GM18870 (cell line): ENCODE data around the gene BIN1.

Experiments
- ATAC-seq: cut with Tn5 transposase; IDR thresholded peaks from one replicate; pipeline ENCODE4 v1.9.1; 2021; ENCODE audit warnings: moderate library complexity; ENCODE audit not compliant: unreplicated experiment

Gene BIN1, protein sequence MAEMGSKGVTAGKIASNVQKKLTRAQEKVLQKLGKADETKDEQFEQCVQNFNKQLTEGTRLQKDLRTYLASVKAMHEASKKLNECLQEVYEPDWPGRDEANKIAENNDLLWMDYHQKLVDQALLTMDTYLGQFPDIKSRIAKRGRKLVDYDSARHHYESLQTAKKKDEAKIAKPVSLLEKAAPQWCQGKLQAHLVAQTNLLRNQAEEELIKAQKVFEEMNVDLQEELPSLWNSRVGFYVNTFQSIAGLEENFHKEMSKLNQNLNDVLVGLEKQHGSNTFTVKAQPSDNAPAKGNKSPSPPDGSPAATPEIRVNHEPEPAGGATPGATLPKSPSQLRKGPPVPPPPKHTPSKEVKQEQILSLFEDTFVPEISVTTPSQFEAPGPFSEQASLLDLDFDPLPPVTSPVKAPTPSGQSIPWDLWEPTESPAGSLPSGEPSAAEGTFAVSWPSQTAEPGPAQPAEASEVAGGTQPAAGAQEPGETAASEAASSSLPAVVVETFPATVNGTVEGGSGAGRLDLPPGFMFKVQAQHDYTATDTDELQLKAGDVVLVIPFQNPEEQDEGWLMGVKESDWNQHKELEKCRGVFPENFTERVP

DNA sequence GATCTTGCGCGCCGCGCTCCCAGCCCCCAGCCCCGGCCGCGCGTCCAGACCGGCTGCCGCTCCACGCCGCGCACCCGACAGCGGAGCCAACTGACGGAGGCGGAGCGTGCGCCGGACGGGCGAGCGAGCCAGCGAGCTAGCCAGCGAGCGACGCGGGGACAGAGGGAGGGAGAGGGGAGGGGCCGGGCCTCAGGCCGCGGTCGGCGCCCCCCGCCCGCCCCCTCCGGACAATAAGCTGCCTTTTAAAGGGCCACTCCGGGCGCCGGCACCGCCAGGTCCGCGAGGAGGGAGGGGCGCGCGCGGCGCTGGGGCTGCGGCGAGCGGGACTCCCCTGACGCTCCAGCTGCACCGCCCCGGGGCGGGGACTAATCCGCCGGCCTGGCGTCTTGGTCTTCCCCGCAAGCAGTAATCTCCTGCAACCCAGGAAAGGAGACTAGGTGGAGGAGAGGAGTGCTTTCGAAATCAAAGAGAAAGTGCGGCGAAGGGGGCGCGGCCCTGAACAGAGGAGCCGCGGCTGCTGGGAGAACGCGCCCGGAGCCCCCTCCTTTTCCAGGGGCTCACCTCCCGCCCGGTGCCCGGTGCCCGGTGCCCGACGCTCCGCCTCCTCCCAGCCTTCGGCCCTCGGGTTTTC, at the start of gene BIN1:
BIN1 (minus strand) TSS at position 164 of the 631 bp plus-strand sequence. CDS start 211 bp downstream, outside the sequence.
- peak; percentile 86 for ATAC-seq

DNA sequence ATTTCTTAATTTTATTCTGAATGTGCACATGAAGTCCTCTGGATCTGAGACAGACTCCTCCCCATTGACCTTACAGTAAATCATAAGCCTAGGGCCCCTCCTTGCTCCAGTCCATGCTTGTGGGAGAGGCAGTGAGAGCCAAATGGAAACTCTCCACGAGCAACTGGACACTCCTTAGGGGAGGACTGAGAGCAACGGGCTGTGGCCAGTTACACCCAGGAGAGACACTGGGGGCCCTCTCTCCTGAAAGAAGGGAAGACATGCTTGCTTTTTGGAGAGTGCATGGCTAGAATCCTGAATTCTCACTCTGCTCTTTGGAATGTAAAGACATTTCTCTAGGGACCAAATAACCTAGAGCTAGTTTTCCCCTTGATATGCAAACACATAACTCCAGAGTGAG, 49.0 kb upstream of the BIN1 start:
- ATAC-seq: no peak

DNA sequence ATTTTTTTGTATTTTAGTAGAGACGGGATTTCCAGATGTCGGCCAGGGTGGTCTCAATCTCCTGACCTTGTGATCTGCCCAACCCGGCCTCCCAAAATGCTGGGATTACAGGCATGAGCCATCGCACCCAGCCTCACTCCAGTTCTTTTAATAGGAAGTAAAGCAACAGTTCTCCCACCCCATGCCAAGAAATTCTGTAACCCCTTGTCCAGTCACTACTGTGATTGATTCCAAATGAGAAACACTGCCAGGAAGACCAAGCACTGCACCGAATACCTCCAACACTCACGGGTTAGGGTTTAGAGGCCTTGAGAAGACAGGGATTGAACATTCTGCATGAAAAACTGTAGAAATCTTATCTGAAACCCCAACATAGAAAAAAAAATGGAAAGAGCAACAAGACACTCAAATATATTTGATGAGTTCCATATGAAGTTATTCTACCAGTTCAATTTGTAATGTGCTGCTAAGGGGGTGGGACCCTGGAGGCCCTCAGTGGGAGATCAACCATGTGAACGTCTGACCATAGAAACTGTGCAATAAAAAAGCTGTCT, 48.2 kb upstream of the BIN1 start:
- no peak for ATAC-seq

DNA sequence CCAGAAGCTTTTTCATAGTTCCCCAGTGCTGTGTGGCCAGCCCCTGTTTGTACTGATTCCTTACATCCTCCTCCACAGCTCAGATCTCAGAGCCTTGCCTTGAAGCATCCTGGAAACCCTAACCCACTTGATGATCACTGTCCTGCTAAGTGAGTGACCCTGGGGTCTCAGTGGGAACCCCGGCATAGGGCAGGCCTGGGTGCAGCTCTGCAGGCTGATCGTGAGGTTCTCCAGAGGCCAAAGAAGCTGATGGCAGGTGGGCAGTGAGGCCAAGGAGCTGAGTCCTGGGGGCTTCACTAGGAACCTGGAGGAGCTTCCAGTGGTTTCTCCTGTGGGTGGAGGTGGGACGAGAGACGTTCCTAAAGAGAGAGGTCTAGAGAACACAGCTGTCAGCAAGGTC, 47.4 kb upstream of the BIN1 start:
- ATAC-seq: no peak

DNA sequence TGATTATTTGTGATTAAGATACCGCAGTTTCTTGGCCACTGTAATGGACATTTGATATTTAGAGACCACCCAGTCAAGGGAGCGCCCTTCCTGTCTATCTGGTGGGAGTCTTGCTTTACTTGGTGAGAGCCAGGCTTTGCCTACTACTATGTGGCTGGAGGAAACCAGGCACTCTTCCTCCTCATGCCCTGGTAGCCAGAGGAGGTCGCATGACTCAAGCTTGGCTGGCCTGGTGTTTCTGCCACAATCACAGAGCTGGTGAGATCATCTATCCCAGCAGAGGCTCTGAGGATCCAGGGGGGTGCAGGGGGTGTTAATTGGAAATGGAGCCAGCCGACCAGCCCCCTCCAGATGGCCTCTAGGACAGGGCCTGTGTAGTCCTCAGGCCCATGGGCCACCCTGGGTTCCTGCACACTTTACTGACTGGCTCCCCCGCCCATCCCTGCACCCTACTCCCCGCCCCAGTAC, 46.8 kb upstream of the BIN1 start:
- ATAC-seq: no peak

DNA sequence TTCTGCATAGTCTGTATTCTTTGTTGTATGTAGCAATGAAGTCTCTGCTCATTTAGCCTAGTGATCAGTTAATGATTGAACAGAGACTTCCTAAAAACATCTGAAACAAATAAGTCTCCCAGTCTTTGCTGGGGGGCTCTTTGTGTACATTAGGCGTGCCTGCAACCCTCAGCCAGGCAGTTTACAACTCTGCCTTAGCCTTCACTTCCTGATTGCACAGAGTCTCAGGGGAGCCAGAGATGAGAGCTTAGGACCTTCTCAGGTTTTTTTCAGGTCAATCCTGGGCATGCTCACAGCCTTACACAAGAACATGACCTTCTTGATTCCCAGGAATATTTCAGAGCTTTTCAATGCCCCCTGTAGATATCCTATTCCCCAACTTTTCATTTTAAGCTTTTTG, 44.0 kb upstream of the BIN1 start:
- ATAC-seq: no peak

DNA sequence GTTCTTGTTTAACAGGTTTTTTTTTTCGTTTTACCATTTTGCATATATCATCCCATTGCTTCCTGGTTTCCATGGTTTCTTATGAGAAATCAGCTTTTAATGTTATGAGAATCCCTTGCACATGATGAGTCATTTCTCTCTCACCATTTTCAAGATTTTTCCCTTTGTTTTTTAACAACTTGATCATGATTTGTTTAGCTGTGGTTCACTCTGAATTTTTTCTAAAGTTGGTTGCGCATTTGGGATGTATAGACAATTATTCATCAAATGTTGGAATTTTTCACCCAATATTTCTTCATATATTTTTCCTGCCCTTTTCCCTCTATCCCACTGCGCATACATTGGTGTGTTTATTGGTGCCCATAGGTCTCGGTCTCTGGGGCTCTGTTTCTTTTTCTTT, 42.4 kb upstream of the BIN1 start:
- ATAC-seq: no peak

DNA sequence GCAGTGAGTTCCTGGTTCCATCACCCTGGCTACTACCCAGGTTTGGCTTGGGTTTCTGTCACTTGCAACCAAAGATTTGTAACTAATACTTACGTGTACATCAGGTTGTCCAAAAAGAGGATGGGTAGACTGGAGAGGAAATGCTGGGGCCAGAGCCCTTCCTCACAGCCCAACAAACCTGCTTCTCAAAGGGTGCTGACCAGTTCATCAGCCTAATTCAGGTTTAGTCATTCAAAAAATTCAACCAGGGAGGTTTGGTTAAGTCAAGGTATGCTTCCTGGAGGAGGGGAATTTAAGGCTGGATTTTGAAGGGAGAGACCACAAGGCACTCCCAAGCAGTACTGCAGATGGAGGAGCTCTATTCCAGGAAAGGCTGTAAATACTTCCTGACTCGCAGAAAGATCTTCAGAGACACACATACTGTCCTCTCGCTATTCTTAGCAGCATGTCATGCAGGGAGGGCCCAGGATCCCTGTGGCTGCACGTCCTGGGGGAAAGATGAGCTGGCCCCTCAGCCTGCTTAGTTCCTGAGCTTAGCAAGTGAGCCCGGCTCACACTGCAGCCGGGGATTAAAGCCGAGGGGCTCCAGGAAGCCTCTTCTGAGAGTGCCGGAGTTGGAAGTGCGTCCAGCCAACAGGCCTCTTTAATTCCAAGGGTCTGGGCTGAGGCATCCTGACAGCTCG, 40.0 kb upstream of the BIN1 start:
- no peak for ATAC-seq

DNA sequence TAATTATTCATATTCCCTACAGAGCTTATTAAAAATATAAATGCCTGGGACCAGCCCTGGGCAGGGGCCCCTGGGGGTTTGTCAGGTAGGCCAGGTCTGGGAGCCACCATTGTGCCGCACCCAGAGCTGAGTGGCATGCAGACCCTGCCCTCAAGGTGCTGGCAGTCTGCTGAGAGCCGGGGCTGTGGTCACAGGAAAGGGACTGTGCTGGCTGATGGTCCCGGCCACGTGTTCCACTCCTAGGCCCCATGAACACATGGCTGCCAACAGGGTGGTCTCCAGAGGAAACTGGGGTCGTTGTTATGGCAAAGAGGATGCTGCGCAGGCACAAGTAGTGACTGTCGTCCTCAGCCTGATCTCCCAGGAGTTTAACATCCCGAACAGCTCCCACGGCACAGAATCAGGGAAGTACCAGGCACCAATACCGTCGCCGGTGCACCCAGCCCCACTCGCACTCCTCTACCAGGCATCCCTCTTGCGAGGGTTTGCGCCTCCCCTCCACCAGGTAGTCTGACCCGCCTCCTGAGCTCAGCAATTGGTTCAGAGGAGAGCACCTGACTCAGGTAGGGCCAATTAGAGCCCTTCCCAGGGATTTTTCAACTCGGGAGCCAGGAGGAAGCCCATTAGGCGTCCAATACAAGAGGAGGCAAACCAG, 39.2 kb upstream of the BIN1 start:
- ATAC-seq: no peak

DNA sequence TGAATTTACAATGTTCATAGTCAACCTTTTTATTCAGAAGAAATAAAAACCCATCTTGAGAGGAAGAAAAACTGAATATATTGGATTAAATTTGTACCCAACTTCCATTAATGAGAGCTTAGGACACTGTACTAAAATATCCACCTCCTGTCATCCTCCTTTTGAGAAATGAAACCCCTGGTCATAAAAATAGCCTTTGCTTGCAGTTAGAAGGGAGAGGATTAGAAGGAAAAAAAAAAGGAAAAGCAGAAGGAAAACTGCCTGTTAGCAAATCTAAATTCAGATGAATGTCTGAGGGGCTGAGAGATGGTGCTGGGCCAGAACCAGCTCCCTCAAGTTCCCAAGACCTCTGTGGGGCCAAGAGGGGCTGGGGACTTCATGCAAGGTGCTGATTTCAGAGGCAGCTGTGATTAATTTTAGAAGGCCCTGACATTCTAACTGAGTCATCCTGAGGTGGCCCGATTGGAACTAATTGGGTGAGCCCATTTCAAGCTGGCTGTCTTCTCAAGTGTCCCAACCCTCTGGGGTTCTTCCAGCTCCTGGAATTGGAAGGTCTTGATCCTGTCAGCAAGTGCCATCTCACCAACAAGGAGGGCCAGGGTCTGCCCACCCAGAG, 38.4 kb upstream of the BIN1 start:
- no peak for ATAC-seq

DNA sequence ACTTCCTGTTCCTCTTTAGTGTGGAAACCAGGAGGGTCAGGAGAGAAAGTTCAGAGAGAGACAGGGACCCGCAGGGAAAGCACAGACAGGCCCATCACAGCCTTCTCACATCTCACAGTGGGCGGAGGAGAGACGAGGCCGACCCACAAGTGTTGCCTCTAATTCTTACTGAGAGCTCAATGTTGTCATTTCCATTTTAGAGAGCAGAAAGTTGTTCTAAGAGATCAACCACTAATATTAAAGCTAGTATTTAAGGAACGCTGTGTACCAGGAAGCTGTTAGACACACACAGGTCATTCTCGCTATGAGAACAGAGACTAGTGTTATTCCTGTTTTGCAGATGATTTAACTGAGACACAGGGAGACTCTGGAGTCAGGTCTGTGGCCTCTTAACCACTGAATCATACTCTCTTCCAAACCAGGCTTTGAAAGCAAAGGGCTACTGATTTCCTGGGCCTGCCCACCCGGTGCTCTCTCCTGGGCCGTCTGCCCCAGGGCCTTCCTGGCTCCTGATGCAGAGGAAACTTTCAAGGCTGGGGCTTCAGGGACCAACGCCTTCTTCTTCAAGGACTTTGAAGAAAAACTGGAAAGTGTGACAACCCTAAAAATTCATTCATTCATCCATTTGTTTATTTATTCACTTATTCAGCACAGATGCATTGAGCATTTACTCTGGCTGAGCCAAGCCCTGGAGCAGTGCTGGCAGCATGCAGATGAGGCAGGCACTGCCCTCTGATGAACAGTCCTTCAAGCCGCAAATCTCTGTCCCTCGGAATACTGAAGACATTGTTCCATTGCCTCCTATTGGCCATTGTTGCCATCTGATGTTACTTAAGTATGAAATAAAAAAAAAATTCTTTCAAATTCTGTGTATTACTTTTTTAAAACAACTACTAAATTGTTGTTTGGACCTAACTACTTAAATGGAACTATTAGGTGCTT, 37.2 kb upstream of the BIN1 start:
- no peak for ATAC-seq

DNA sequence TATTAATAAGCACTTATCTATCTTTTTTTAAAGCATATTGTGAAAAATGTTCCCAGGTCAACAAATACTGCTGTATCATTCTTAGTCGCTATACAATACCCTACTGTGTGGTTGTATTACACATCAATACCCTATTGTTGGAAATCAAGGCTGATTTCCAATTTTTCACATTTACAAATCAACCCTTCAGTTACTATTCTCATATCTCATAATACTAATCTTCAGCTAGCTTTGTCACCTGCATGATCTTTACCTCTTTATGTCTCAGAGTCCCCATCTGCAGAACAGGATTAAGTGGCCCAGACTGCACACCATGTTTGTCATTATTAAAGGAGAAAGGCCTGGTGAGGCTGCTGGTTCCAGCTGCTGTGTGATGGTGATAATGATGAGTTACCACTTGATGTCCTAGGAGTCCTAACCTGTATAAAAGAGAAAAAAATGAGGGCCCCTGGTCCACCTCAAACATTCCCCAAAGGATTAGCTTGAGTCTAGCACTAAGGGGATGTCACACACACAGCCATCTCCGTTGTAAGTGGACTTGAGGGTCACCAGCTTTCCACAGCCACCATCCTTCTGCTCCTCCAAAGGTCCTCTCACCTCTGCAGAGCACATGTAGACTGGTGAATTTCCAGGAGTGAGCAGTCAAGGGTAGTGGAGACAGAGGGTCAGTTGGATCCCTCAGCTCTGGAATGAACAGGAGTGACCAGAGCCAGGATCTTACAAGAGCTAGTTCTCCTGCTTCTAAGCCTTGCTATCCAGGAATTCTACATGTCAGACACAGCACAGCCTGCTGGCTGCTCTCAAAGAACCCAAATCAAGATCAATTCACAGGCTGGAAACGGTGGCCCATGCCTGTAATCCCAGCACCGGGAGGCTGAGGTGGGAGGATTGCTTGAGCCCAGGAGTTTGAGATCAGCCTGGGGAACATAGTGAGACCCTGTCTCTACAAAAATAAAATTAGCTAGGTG, 36.0 kb upstream of the BIN1 start:
- no peak for ATAC-seq

DNA sequence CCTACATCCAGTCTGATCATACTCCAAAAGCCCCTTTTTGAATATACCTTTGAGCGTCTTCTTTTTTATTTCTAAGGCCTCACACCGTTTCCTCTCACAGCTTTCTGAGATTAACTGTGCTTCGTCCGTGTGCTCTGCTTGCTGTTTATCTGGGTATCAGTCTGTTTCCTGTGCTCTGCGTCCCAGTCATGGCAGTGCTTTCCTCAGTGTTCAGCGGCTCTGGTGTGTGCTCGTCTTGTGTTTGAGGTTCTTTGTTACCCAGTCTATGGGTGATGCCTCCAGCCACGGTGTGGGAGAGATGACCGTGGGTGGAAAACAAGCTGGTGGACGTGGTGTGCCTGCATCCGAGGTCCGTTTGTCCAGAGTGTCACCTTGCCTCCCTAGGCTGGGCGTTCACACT, 33.6 kb upstream of the BIN1 start:
- no peak for ATAC-seq

DNA sequence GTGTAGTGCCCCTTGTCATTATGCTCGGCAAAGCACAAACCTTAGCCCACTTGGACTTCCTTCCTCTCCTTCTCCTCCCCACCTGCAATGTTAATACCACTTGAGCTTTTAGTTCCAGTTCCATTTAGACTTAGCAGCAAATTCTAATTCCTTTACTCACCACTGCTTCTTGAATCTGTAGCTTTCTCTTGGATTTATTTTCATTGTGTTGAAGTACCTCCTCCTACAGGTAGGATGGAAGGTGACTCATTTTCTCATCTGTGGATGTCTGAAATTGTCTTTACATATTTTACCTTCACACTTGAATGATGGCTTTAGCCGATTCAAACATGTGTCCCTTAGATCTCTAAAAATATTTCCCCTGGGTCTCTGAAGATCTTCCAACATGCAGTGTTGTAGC, 32.8 kb upstream of the BIN1 start:
- no peak for ATAC-seq

DNA sequence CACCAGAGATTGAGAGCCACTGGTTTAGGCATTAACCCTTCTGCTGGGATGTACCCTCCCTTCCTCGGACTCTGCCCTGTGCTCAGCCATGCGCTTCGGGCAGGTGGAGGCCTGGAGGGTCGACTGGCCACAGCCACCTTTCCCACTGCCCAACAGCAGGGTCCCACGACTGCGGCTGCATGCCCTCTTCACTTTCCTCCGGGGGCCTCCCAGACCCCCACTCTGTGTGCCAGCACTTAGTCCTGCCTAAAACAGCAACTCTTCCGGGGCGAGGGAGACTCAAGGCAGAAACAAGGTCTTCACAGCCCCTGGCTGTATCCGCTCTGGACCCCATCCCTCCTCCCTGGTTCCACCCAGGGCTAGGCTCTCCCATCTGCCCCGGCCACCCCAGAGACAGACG, 31.3 kb upstream of the BIN1 start:
- ATAC-seq: no peak

DNA sequence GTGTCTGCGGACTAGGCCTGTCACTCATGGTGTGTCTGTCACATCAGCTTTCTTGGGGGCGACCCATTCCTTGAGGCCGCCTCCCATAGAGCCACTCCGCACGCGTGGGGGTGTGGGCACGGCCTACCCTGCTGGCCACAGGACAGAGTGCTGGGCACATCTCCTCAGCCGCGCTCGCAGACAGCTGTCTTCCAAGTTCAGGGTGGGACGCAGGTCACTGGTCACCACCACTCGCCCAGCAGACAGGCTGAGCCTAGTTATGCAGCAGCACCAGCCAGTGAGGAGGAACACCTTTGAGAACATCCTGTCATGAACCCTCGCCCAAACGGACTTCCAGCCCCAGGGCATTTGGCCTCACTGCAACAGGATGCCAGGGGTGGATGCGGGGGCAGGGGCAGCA, 30.8 kb upstream of the BIN1 start:
- no peak for ATAC-seq

DNA sequence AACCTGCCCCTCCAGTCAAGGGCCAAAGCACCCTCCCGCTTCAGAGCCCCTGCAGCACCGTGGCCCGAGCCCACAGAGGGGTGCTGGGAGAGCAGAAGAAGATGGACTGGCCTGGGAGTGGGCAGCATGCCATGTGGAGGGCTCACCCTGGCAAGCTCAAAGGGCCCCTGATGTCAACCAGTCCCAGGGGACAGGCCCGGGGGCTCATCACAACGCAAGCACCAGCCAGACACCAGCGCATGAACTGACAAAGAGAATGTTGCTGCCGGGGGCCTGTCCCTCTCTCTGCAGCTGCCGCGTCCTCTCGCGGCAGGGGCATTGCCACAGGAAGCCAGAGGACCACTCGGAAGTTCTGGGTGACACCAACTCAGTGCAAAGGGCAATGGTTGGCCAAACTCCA, 30.3 kb upstream of the BIN1 start:
- ATAC-seq: no peak
